D721Med (cell line): ENCODE results near the gene CENPO.

Experiments
- DNase-seq: peaks from one replicate; pipeline ENCODE4 v3.0.0; 2011; ENCODE audit warnings: low spot score; ENCODE audit not compliant: insufficient read length
- FAIRE-seq: peaks from 2 replicates; lab custom pipeline; 2011; peaks lifted over from hg19 to GRCh38; lab: Jason Lieb, UNC
- TF ChIP-seq, protein P1 (sequence below): IDR thresholded peaks from 2 replicates; pipeline ENCODE4 v1.5.1; 2012; ENCODE audit warnings: mild to moderate bottlenecking, control low read depth; ENCODE audit not compliant: insufficient read depth; ENCODE audit errors: missing control alignments

CENPO gene

DNA sequence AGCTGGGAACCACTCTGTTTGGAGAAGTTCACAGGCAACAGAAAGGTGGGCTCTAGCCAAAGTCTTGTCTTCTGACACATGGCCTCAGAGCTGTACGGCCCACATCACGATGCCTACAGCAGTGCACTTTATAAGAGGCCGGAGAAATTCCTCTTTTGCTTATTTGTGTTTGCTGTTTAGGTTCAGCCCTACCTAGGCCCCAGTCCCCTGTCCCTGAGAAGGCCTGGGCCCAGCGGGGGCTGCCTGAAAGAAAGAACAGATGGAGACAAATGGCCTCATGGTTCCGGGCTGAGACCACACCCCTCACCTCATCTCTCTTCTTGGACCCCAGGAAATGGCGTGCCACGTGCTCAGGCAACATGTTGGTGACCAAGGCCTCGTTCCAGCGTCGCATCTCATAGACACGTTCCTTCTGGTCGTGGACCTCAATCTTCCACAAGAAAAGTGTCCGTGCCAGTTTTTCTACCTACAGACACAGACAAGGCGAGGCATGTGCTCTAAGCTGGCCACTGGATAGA, 30.9 kb downstream of the CENPO start:
- DNase-seq, result peak; percentile 17
- FAIRE-seq, result no peak
- TF ChIP-seq, protein P1, sequence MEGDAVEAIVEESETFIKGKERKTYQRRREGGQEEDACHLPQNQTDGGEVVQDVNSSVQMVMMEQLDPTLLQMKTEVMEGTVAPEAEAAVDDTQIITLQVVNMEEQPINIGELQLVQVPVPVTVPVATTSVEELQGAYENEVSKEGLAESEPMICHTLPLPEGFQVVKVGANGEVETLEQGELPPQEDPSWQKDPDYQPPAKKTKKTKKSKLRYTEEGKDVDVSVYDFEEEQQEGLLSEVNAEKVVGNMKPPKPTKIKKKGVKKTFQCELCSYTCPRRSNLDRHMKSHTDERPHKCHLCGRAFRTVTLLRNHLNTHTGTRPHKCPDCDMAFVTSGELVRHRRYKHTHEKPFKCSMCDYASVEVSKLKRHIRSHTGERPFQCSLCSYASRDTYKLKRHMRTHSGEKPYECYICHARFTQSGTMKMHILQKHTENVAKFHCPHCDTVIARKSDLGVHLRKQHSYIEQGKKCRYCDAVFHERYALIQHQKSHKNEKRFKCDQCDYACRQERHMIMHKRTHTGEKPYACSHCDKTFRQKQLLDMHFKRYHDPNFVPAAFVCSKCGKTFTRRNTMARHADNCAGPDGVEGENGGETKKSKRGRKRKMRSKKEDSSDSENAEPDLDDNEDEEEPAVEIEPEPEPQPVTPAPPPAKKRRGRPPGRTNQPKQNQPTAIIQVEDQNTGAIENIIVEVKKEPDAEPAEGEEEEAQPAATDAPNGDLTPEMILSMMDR, result no peak

DNA sequence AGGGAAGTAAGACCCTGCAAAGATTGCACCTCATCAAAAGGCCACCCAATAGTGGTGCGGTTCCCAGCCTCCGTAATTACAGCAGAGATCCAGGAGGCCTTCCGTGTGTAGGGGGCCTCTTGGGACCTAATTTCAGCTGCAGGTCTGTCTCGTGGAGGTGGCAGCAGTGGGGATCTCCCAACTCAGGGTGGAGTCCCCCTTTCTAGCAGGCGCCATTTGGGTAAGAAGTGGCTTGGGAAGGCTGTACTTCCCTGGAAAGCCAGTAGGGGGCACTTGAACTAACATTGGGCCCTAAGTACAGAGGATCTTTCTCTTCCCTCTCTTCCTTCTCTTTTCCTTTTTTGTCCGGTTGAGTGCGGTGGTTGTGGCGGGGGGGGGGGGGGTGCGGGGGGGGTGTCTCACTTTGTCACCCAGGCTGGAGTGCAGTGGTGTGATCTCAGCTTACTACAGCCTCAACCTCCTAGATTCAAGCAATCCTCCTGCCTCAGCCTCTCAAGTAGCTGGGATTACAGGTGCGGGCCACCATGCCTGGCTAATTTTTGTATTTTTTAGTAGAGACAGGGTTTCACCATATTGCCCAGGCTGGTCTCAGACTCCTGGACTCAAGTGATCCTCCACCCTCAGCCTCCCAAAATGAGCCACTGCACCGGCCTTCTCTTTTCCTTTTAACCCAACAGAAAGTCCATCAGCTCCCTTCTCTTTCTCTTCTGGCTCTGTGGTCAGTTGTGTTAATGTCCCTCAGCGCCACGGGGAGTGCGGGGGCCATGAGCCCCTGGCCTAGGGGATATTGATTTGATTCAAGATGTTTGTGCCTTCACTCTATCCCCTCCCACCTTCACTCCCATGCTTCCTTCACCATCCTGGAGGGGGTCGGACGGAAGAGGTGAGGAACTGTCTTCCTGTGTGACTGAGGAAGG, 32.0 kb downstream of the CENPO start:
- peak; percentile 28 for DNase-seq
- FAIRE-seq, result no peak
- TF ChIP-seq, protein P1, result peak; percentile 38

DNA sequence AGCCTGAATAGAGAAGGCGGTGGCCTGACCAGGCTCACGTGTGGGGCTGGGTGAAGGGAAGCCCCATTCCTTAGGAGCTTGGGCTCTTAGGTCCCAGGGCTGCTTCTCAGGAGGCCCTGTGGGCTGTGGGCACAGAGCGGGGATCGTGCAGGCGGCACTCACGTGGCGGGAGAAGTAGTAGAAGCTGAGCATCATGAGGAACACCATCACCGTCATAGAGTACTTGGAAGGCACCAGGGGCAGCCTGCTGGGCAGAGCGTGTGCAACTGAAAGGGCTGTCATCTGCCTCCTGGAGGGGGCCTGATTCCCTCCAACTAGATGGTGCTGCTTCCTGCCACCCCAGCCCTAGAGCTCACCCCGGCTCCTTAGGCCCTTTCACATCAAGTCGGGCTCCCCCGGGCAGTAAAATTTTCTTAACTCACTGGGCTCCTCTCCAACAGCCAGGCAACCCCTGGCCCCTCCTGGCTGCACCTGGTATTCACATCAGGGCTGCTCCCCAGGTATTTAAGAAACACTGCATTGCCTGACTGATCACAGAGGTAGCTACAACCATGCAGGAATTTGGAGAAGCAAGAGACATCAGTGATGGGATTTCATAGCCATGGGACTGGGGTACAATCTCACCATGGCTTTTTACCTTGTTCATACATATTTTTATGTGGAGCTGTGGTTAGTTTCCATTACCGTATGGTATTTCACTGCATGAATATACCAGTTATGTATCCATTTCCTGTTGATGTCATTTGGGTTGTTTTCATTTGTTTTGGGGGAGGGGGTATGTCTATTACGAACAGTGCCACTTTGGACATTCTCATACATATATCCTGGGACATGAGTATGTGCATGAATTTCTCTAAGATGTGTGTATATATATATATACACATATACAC, 32.9 kb downstream of the CENPO start:
- TF ChIP-seq, protein P1, result no peak
- no peak for FAIRE-seq
- DNase-seq, result peak; percentile 8

DNA sequence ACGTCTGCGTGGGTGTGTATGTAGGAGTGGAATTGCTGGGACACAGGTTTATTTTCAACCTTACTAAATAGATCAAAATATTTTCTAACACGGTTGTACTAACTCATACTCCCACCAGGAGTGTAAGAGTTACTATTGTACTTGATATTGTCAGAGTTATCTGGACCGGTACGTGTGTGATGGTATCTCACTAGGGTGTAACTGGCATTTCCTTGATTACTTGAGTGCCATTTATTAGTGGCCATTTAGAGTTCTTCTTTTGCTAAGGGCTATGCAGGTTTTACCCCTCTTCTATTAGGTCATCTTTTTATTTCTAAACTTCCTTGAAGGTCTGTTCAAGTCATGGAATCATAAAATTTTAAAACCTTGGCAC, 33.5 kb downstream of the CENPO start:
- TF ChIP-seq, protein P1, result no peak
- no peak for DNase-seq
- no peak for FAIRE-seq

DNA sequence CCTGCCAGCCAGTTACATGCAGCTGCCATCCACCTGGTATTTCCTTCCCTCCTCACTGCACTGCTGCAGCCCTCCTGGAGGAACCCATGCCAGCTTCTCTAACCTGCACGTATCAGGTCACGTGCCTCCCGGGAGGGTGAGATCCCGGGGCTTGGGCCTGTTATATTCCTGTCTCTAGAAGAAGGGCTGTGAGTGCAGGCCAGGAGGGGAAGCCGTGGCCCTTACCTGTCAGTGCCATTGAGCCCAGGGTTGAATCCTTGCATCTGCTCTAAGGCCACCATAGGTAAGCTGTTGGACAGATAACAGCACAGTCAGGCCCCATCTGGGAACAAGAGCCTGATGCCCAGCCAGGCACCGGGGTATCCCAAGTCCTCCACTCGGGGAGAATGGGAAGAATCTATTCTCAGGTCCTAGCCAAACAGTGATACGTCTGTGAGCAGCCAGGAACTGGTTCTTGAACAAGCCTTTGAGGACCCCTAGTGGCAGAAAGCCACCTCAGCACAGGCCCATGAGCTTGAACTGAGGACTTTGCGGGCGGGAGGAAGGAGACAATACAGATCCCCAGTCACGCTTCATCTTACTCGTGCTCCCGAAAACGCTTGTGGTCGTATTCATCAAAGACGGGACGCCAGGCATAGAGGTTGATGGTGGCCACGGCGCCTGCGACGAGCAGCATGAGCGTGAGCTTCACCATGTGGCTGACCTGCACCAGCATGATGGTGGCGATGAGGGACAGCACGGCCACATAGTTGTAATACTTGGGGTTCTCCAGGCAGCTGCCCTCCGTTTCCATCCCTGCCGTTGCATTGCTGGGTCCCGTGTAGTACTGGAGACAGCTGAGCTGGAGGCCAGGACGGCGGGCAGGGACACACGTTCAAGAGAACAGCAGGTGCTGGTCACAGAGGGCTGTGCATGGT, 34.4 kb downstream of the CENPO start:
- DNase-seq, result peak; percentile 96
- TF ChIP-seq, protein P1, result peak; percentile 97
- FAIRE-seq, result no peak

DNA sequence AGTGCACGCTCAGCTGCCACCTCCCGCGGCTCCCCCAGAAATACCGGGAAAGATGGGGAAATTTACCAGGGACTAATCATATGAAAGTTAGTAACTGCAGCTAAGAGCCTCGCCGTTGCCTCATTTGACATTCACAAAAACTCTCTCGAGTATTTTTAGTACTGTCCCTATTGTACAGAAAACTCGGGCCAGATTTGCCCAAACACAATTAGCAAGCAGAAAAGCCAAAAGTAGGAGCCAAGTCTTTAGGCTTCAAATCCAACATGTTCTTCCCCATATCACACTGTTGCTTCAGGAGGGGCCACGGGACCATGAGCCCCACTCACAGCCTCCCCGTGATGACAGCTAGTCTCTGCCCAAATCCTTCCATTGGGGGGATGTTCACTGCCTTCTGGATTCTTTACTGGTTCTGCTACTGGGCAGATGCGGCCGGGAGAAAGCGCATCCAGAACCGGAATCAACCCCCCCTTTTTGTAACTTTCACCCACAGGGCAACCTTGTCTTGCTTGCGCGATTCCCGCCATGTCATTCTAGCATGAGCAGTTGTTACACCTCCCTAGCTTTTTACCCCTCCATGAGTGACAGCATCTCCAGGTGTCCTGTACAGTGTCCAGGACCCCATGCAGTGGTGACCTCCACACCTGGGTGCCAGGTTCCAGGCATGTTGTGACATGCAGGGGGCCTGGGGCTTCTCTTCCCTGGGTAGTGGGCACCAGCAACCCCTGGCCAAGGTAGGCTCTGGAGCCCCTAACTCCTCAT, 35.2 kb downstream of the CENPO start:
- TF ChIP-seq, protein P1, result no peak
- no peak for FAIRE-seq
- peak; percentile 16 for DNase-seq
